LNCaP clone FGC (cell line): ENCODE measurements around the gene MOXD1.

Experiments used
- DNase-seq: peaks from one replicate; pipeline ENCODE4 v3.0.0-alpha.2; 2011; ENCODE audit warnings: low read depth
- H3K4me3 ChIP-seq: 2 replicates; pipeline ENCODE4 v1.5.1; 2011; ENCODE audit warnings: mild to moderate bottlenecking, low read depth, low read length, control low read depth
- CTCF ChIP-seq: IDR thresholded peaks from 2 replicates; pipeline ENCODE4 v1.5.1; 2012; ENCODE audit warnings: mild to moderate bottlenecking; ENCODE audit not compliant: control insufficient read depth, insufficient read depth; ENCODE audit errors: extremely low read depth

MOXD1 gene

GRCh38 chr6:132425176-132425575 is 23.9 kb upstream of the MOXD1 start:
- no peak for DNase-seq
- no peak overlapping the region for H3K4me3 ChIP-seq
- no peak for TF ChIP-seq CTCF

- DNase-seq, result no peak
- no peak overlapping the region for H3K4me3 ChIP-seq
- TF ChIP-seq CTCF, result no peak
These were observed 22.6 kb upstream of the MOXD1 start for GRCh38 chr6:132423839-132424238.

GRCh38 chr6:132418235-132418965 is 17.1 kb upstream of the MOXD1 start:
- no peak for DNase-seq
- no peak for TF ChIP-seq CTCF

GRCh38 chr6:132414761-132415160 is 13.5 kb upstream of the MOXD1 start:
- no peak overlapping the region for H3K4me3 ChIP-seq
- TF ChIP-seq CTCF, result no peak
- DNase-seq, result no peak

More at GRCh38 chr6:132418235-132418965, 17.1 kb upstream of the MOXD1 start:
- no peak overlapping the region for H3K4me3 ChIP-seq

- TF ChIP-seq CTCF, result no peak
- H3K4me3 ChIP-seq, result no peak overlapping the region
- no peak for DNase-seq
These were observed 13.0 kb upstream of the MOXD1 start for GRCh38 chr6:132414322-132414721.

GRCh38 chr6:132413499-132413802 is 12.2 kb upstream of the MOXD1 start:
- H3K4me3 ChIP-seq, result no peak overlapping the region
- TF ChIP-seq CTCF, result no peak
- no peak for DNase-seq
